ENCODE measurements around the gene RPS13.
"Not testable (repeated sequence)": the region's sequence is repeated elsewhere in the genome, so short reads cannot be mapped to it uniquely, and the experiment has no call there.

The RPS13 gene

GRCh38 chr11:17036666-17037658 lies 40.5 kb downstream of the RPS13 start:
- no peak overlapping the region for H3K27ac ChIP-seq
- no peak for DNase-seq (ENCODE audit: low read depth, low spot score)

DNA sequence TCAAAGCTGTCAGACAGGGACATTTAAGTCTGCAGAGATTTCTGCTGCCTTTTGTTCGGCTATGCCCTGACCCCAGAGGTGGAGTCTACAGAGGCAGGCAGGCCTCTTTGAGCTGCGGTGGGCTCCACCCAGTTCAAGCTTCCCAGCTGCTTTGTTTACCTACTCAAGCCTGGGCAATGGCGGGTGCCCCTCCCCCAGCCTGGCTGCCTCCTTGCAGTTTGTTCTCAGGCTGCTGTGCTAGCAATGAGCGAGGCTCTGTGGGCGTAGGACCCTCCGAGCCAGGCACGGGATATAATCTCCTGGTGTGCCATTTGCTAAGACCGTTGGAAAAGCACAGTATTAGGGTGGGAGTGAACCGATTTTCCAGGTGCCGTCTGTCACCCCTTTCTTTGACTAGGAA lies 43.4 kb downstream of the RPS13 start:
- not testable (repeated sequence) for DNase-seq (ENCODE audit: low read depth, low spot score); H3K27ac ChIP-seq

DNA sequence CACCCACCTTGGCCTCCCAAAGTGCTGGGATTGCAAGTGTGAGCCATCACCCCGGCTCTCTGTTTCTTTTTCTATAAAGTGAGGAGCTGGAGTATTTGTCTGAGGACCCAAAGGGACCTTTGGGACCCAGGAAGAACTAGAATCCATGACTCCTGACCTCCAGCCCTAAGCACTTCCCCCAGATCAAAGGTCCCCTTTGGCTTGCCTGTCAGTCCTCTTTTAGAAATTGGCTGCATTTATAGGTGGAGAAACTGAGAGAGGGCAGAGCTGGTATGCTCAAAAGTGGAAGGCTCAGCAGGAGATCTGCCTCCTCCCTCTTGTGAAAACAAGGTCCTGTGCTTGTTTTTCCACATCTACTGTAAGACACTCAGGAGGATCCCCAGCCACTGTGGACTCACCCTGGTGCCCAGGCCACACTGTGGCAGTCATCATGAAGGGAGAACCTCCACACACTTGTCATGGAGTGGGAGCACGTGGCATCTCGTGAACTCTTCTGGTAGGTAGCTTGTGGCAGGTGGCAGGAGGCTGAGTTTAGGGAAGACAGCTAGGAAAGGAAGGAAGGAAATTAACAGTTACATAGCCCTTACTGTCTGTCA lies 50.9 kb downstream of the RPS13 start:
- H3K27ac ChIP-seq = no peak overlapping the region
- DNase-seq (ENCODE audit: low read depth, low spot score) = no peak

- DNase-seq (ENCODE audit: low read depth, low spot score) = no peak
- no peak overlapping the region for H3K27ac ChIP-seq
These were observed 52.5 kb downstream of the RPS13 start for GRCh38 chr11:17024924-17025323.
